Measurements from ENCODE around the gene MAD1L1. TPM values are rescaled to one million over a fixed set of nuclear protein-coding genes. Genes with fewer than 3 reads are reported as not detected.

The MAD1L1 gene
- total RNA-seq, 4 donors from 2014 or later = 8.0 to 52.7 (median 26.7) TPM

DNA sequence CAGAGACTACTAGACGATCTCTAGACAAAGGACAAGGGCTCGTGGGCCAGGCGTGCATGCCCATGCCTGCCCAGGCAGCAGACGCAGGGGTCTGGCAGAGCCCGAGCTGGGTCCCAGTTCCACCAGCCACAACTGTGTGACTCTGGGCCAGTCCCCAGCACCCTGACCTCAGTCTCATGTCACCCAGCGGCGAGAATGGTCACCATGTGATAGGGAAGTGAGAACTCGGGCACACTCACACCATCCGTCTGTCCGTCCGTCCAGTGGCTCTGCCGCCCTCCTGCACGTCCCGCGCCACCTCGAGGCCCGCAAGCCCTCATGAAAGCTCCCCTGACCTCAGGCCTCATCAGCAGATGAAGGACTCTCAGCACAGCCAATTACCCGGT, 282.7 kb downstream of the MAD1L1 start:
- Histone ChIP-seq H3K9me3 (no peaks in the 10 kb centered on the region), H3K27me3 (no peaks in the 10 kb centered on the region), H3K4me3 (no peak overlapping the region), H3K27ac (no peak overlapping the region), H3K36me3 (no peaks in the 10 kb centered on the region), H3K4me1 (peaks cover 0 to 8% (median 2%) of the 10 kb centered on the region in 4 donors)
- in situ Hi-C loops (cut with MboI; ENCODE audit: low pct_ligation_motif_present in 1 of 4, low pct_unique_long_range_greater_than_20kb in 1 of 4, low sequenced_read_pairs in 3 of 4) = no loop called here
- 70 to 89% methylated on average over 2 to 15 of the region's 18 CpGs for WGBS, 2 donors (ENCODE audit: low coverage in 1 of 2)
- DNase-seq = no peak
- intact Hi-C loops (cut with DNase I; ENCODE audit: low total_unique reads) = no loop called here
- TF ChIP-seq, protein P1, sequence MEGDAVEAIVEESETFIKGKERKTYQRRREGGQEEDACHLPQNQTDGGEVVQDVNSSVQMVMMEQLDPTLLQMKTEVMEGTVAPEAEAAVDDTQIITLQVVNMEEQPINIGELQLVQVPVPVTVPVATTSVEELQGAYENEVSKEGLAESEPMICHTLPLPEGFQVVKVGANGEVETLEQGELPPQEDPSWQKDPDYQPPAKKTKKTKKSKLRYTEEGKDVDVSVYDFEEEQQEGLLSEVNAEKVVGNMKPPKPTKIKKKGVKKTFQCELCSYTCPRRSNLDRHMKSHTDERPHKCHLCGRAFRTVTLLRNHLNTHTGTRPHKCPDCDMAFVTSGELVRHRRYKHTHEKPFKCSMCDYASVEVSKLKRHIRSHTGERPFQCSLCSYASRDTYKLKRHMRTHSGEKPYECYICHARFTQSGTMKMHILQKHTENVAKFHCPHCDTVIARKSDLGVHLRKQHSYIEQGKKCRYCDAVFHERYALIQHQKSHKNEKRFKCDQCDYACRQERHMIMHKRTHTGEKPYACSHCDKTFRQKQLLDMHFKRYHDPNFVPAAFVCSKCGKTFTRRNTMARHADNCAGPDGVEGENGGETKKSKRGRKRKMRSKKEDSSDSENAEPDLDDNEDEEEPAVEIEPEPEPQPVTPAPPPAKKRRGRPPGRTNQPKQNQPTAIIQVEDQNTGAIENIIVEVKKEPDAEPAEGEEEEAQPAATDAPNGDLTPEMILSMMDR (IDR thresholded peaks at IDR 0.05) = no peak
- TF ChIP-seq POLR2AphosphoS5 (IDR thresholded peaks at IDR 0.05) (no peak), EP300 (IDR thresholded peaks at IDR 0.05; ENCODE audit: low read depth) (no peak), POLR2A (IDR thresholded peaks at IDR 0.05) (no peak)

DNA sequence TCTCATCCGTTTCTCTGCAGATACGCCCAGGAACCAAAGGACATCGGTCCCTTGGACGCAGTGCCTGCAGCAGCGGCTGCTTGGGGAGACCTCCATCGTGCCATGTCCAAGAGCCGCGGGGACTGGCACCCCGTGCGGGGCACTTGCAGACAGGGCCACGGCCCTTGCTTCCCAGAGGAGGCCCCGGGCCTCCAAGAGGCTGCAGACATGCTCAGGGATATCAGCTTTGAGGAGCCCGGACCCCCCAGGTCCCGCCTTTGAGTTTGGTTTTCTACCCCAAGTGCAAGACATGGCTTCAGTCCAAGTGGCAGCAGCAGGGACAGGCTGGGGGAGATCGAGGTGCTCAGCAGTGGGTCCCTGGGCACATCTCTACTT, 283.1 kb downstream of the MAD1L1 start:
- in situ Hi-C loops (cut with MboI; ENCODE audit: low pct_ligation_motif_present in 1 of 4, low pct_unique_long_range_greater_than_20kb in 1 of 4, low sequenced_read_pairs in 3 of 4) (no loop called here), intact Hi-C loops (cut with DNase I; ENCODE audit: low total_unique reads) (no loop called here)
- TF ChIP-seq EP300 (IDR thresholded peaks at IDR 0.05; ENCODE audit: low read depth) = no peak
- TF ChIP-seq, protein P1 (IDR thresholded peaks at IDR 0.05) = no peak
- no peak for TF ChIP-seq POLR2AphosphoS5 (IDR thresholded peaks at IDR 0.05)
- no peak for TF ChIP-seq POLR2A (IDR thresholded peaks at IDR 0.05)
- Histone ChIP-seq H3K27ac (no peak overlapping the region), H3K9me3 (no peaks in the 10 kb centered on the region), H3K36me3 (no peaks in the 10 kb centered on the region), H3K4me1 (peaks cover 0 to 8% (median 2%) of the 10 kb centered on the region in 4 donors), H3K27me3 (no peaks in the 10 kb centered on the region), H3K4me3 (no peak overlapping the region)
- WGBS, 2 donors (ENCODE audit: low coverage in 1 of 2) = 81 to 100% methylated on average over 2 to 15 of the region's 15 CpGs
- DNase-seq = no peak

DNA sequence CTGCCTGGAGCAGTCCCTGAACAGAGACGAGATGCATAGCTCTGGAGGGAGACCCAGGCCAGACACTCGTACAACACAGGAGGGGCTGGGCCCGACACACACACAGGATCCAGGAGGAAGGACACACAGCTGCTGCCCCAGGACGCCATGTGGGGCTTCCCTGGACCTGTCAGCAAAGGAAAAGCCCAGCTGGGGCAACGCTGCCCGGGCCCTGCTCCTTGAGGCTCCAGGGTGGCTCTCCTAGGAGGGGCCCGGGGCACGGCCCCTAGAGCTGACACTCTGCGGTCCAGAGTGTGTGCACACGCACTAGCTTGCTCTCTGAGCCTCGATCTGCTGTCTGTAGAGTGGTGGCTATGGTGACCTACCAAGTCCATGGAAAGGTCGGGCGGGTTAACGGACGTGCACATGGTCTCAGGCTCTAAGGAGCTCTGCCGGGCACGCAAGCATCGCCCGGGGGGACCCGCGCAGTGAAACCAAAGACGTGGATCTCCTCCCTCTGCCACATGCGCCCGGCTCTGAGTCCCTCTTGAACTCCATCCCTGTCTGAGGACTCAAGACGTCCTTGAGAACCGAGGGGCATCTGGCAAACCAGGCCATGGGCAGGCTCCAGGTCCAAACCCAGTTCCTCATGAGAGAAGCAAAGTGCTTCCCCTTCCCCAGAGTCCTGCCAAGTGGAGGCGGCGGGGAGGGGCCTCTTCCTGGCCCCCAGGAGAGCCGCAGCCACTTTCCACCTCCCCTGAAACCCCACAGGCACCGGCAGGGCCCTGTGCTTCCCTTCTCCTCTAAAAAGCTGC, 283.7 kb downstream of the MAD1L1 start:
- Histone ChIP-seq H3K4me3 (no peak overlapping the region), H3K36me3 (no peaks in the 10 kb centered on the region), H3K4me1 (peaks cover 0 to 8% (median 2%) of the 10 kb centered on the region in 4 donors), H3K27ac (no peak overlapping the region), H3K9me3 (no peaks in the 10 kb centered on the region), H3K27me3 (no peaks in the 10 kb centered on the region)
- in situ Hi-C loops (cut with MboI; ENCODE audit: low pct_ligation_motif_present in 1 of 4, low pct_unique_long_range_greater_than_20kb in 1 of 4, low sequenced_read_pairs in 3 of 4) (no loop called here), intact Hi-C loops (cut with DNase I; ENCODE audit: low total_unique reads) (no loop called here)
- 93% methylated on average over 29 of the region's 30 CpGs; no CpG with 5 or more reads in 1 of the 2 donors for WGBS, 2 donors (ENCODE audit: low coverage in 1 of 2)
- no peak for DNase-seq
- TF ChIP-seq POLR2A (IDR thresholded peaks at IDR 0.05) (no peak), POLR2AphosphoS5 (IDR thresholded peaks at IDR 0.05) (no peak), EP300 (IDR thresholded peaks at IDR 0.05; ENCODE audit: low read depth) (no peak)
- TF ChIP-seq, protein P1 (IDR thresholded peaks at IDR 0.05) = no peak

DNA sequence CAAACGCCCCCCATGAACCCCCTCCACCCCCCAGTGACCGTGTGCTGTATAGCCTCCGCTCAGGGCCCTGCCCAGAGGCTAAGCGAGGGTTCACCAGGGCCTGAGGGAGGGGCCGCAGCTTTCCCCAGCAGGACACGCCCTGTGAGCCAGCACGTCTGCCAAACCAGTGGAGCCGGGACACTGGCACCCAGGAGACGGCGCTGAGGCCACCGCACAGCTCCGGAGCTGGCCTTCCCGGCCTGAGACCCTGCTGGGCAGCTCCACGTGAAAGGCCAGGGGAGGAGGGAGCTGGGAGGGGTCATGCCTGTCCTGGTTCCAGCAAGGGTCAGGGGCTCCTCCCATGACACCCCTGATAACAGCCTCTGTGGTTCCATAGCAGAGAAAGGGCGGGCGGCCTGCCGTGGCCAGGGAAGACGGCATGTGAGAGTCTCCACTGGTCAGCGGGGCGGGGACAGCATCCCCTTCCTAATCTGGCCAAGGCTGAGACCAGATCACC, 284.4 kb downstream of the MAD1L1 start:
- Histone ChIP-seq H3K4me1 (peaks cover 0 to 8% (median 2%) of the 10 kb centered on the region in 4 donors), H3K36me3 (no peaks in the 10 kb centered on the region), H3K27ac (no peak overlapping the region), H3K27me3 (no peaks in the 10 kb centered on the region), H3K9me3 (no peaks in the 10 kb centered on the region), H3K4me3 (no peak overlapping the region)
- no peak for DNase-seq
- in situ Hi-C loops (cut with MboI; ENCODE audit: low pct_ligation_motif_present in 1 of 4, low pct_unique_long_range_greater_than_20kb in 1 of 4, low sequenced_read_pairs in 3 of 4) = no loop called here
- WGBS, 2 donors (ENCODE audit: low coverage in 1 of 2) = 83% methylated on average over 17 of the region's 20 CpGs; no CpG with 5 or more reads in 1 of the 2 donors
- TF ChIP-seq POLR2A (IDR thresholded peaks at IDR 0.05) (no peak), POLR2AphosphoS5 (IDR thresholded peaks at IDR 0.05) (no peak), EP300 (IDR thresholded peaks at IDR 0.05; ENCODE audit: low read depth) (no peak)
- TF ChIP-seq, protein P1 (IDR thresholded peaks at IDR 0.05) = no peak
- intact Hi-C loops (cut with DNase I; ENCODE audit: low total_unique reads) = no loop called here
